Panc1 (cell line): ENCODE data around the gene WIPF2. TPM values are rescaled to one million over a fixed set of nuclear protein-coding genes. Genes with fewer than 3 reads are reported as not detected.

Experiments used
- ATAC-seq: fragments of 200-7000 bp; cut with Tn5 transposase; 2 replicates; pipeline ENCODE4 v1.9.1; 2020; ENCODE audit warnings: mild to moderate bottlenecking, moderate library complexity
- BruUV-seq: library from RNA; stranded (reverse); fragments of 400-500 nt; replicated peaks from 2 replicates; lab custom pipeline; 2021; lab: Mats Ljungman, UMichigan
- CTCF ChIA-PET: fragments of 300-600 bp; sonication (Branson Sonifier 250); formaldehyde crosslinking; loops from one replicate; lab custom pipeline; 2022; ENCODE audit warnings: antibody characterized with exemption; lab: Charles Lee
- POLR2A ChIA-PET: fragments of 300-600 bp; sonication (Branson Sonifier 250); formaldehyde crosslinking; loops from one replicate; lab custom pipeline; 2022; ENCODE audit warnings: antibody characterized with exemption; lab: Charles Lee
- DNase-seq: peaks from one replicate; pipeline ENCODE4 v3.0.0-alpha.2; 2010; ENCODE audit warnings: low read depth, low spot score
- H3K27ac ChIP-seq: 2 replicates; pipeline ENCODE4 v1.5.1; 2011; ENCODE audit warnings: mild to moderate bottlenecking, low read length, inconsistent platforms
- H3K27me3 ChIP-seq: fragments of 200-500 bp; sonication (Bioruptor generic); 2 replicates; pipeline ENCODE4 v1.6.0; 2014; ENCODE audit warnings: low read length, inconsistent platforms; ENCODE audit not compliant: control insufficient read depth, insufficient read depth
- H3K36me3 ChIP-seq: fragments of 200-500 bp; sonication (Bioruptor generic); 2 replicates; pipeline ENCODE4 v1.5.1; 2014; ENCODE audit warnings: inconsistent platforms, mild to moderate bottlenecking, low read length, moderate library complexity; ENCODE audit not compliant: control insufficient read depth, insufficient read depth
- H3K4me1 ChIP-seq: 2 replicates; pipeline ENCODE4 v1.5.1; 2011; ENCODE audit warnings: inconsistent platforms, mild to moderate bottlenecking, low read length, moderate library complexity; ENCODE audit not compliant: control insufficient read depth, insufficient read depth
- H3K4me3 ChIP-seq, 2 experiments: 2 replicates each; pipeline ENCODE4 v1.5.1; 2011 to 2012; ENCODE audit warnings: low read depth in 2 of 2, low read length in 2 of 2, mild to moderate bottlenecking in 2 of 2, inconsistent platforms in 1 of 2, moderate library complexity in 1 of 2
- H3K9me3 ChIP-seq: fragments of 200-500 bp; sonication (Bioruptor generic); 2 replicates; pipeline ENCODE4 v1.5.1; 2014; ENCODE audit warnings: low read depth, mild to moderate bottlenecking, inconsistent platforms, low read length, moderate library complexity; ENCODE audit not compliant: control insufficient read depth, insufficient read depth
- POLR2AphosphoS5 ChIP-seq: IDR thresholded peaks from 2 replicates; pipeline ENCODE4 v1.6.1; 2012; ENCODE audit warnings: mild to moderate bottlenecking, low read depth, low read length, moderate library complexity
- SIN3A ChIP-seq: IDR thresholded peaks from 2 replicates; pipeline ENCODE4 v1.6.1; 2012; ENCODE audit warnings: low read depth, mild to moderate bottlenecking, low read length, moderate library complexity, borderline replicate concordance; ENCODE audit not compliant: insufficient read depth
- TCF7L2 ChIP-seq: IDR thresholded peaks from 2 replicates; pipeline ENCODE4 v1.6.1; 2011; ENCODE audit warnings: mild to moderate bottlenecking, low read depth, low read length, inconsistent platforms
- in situ Hi-C: cut with HindIII; loops from 2 replicates; pipeline ENCODE4 v1.10.0; 2016; ENCODE audit warnings: low sequenced_read_pairs, low pct_unique_long_range_greater_than_20kb
- intact Hi-C: fragments of 100-400 bp; cut with micrococcal nuclease; formaldehyde crosslinking; loops from one replicate; pipeline ENCODE4 v1.10.0; 2022; ENCODE audit not compliant: unreplicated experiment
- total RNA-seq: library from RNA; stranded (reverse); gene quantifications from one replicate; pipeline ENCODE4 v1.2.1, GENCODE V29; 2021; ENCODE audit not compliant: unreplicated experiment
- TF ChIP-seq, protein P1 (sequence below): fragments of 450-650 bp; IDR thresholded peaks from 2 replicates; pipeline ENCODE4 v1.5.1; 2017; ENCODE audit warnings: mild to moderate bottlenecking
- TF ChIP-seq, protein P2 (sequence below), 2 experiments: IDR thresholded peaks; 2 replicates each; pipeline ENCODE4 v1.6.1; 2011 to 2012; ENCODE audit warnings: low read depth in 2 of 2, control low read depth in 1 of 2, low read length in 1 of 2, mild to moderate bottlenecking in 1 of 2, moderate library complexity in 1 of 2; ENCODE audit not compliant: insufficient read depth in 1 of 2

WIPF2 gene
- total RNA-seq, 1 experiment from 2014 or later = 45.9 TPM

DNA sequence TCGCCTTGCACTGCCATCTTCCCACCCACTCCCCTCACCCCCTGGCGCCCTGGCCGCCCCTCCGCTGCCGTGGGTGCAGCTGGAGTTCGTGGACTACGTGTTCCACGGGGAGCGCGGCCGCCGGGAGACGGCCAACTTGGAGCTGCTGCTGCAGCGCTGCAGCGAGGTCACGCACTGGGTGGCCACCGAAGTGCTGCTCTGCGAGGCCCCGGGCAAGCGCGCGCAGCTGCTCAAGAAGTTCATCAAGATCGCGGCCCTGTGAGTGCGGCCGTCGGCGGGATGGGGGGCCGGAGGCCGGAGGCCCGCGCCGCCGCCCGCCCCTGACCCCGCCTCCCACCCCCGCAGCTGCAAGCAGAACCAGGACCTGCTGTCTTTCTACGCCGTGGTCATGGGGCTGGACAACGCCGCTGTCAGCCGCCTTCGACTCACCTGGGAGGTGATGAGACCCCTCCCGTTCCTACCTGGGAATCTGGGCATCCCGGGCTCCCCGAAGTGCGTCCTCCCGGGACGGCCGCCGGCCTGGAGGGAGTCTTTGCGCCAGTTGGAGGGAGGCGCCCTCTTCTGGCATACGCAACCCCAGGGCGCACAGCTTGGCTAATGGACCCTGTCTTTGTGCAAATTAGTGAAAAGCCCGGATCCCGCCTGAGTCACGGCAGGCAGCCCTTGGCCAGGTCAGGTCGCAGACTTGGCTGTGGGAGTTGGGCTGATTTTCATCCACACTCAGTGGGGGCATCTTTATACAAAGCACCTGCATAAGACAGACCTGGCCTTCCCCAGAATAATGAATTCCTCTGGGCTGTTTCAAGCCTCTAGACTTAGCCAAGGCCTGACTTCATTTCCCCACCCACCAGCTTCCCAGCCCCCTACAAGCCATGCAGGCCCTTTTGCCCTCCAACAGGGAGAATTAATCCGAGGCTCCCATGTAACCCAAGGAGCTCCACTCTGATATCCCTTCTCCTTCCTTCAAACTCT is 27.6 kb upstream of the WIPF2 start:
- intact Hi-C loops = no loop called here
- no peaks in the 10 kb centered on the region for H3K27me3 ChIP-seq
- H3K36me3 ChIP-seq = no peaks in the 10 kb centered on the region
- DNase-seq (no peak), ATAC-seq (peak; percentile 82)
- in situ Hi-C loops = no loop called here
- H3K4me1 ChIP-seq = 0 out of 2 replicates have a peak, but pooled peaks cover 5% of the 10 kb centered on the region
- no peak overlapping the region; the same call in 1 of the 2 replicates for H3K27ac ChIP-seq
- peak overlapping the region; percentile 38 to 56 for H3K4me3 ChIP-seq
- ChIA-PET CTCF (interaction anchor here (0.6 to 1.7 kb wide), 6 partner anchors 12 to 1312 kb away, joined by 3 to 11 read pairs (median 6); no protein-coding TSS in a partner anchor), POLR2A (interaction anchor here (0.7 kb wide), 1 partner anchor 16 kb away, joined by 3 read pairs; no protein-coding TSS in a partner anchor)
- H3K9me3 ChIP-seq = no peaks in the 10 kb centered on the region
- BruUV-seq = no TSS peak
- TF ChIP-seq SIN3A (0 out of 2 replicates have a peak, but pooled peaks have one; percentile 38), TCF7L2 (no peak), POLR2AphosphoS5 (no peak)
- TF ChIP-seq, protein P1, sequence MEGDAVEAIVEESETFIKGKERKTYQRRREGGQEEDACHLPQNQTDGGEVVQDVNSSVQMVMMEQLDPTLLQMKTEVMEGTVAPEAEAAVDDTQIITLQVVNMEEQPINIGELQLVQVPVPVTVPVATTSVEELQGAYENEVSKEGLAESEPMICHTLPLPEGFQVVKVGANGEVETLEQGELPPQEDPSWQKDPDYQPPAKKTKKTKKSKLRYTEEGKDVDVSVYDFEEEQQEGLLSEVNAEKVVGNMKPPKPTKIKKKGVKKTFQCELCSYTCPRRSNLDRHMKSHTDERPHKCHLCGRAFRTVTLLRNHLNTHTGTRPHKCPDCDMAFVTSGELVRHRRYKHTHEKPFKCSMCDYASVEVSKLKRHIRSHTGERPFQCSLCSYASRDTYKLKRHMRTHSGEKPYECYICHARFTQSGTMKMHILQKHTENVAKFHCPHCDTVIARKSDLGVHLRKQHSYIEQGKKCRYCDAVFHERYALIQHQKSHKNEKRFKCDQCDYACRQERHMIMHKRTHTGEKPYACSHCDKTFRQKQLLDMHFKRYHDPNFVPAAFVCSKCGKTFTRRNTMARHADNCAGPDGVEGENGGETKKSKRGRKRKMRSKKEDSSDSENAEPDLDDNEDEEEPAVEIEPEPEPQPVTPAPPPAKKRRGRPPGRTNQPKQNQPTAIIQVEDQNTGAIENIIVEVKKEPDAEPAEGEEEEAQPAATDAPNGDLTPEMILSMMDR = peak; percentile 85

DNA sequence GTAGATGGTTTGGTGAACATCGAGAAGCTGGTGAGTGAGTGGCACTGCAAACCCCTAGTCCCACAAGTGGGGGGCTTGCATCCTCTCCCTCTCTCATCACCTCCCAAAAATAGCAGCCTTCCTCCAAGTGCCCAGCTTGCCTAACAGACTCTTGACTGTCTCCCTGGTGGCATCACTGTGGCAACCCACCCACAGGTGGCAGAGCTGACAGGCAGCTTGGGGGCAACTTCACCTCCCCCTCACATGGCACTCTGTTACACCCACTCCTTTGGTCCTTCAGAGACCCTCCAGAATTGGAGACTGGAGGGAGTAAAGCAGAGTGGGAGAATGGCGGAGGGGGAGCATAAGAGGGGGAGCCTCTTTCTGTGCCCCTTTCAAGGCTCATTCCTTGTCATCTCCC is 26.1 kb upstream of the WIPF2 start:
- TF ChIP-seq POLR2AphosphoS5 = no peak
- no peak for TF ChIP-seq TCF7L2
- TF ChIP-seq, protein P1 = no peak
- TF ChIP-seq, protein P2, sequence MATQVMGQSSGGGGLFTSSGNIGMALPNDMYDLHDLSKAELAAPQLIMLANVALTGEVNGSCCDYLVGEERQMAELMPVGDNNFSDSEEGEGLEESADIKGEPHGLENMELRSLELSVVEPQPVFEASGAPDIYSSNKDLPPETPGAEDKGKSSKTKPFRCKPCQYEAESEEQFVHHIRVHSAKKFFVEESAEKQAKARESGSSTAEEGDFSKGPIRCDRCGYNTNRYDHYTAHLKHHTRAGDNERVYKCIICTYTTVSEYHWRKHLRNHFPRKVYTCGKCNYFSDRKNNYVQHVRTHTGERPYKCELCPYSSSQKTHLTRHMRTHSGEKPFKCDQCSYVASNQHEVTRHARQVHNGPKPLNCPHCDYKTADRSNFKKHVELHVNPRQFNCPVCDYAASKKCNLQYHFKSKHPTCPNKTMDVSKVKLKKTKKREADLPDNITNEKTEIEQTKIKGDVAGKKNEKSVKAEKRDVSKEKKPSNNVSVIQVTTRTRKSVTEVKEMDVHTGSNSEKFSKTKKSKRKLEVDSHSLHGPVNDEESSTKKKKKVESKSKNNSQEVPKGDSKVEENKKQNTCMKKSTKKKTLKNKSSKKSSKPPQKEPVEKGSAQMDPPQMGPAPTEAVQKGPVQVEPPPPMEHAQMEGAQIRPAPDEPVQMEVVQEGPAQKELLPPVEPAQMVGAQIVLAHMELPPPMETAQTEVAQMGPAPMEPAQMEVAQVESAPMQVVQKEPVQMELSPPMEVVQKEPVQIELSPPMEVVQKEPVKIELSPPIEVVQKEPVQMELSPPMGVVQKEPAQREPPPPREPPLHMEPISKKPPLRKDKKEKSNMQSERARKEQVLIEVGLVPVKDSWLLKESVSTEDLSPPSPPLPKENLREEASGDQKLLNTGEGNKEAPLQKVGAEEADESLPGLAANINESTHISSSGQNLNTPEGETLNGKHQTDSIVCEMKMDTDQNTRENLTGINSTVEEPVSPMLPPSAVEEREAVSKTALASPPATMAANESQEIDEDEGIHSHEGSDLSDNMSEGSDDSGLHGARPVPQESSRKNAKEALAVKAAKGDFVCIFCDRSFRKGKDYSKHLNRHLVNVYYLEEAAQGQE (IDR thresholded peaks at IDR 0.05; ENCODE audit: insufficient read depth in 1 of 2, low read depth in 2 of 2, low read length in 1 of 2) = no peak
- no peak for TF ChIP-seq SIN3A
- Histone ChIP-seq H3K4me3 (no peak overlapping the region), H3K27me3 (no peaks in the 10 kb centered on the region), H3K36me3 (no peaks in the 10 kb centered on the region), H3K9me3 (no peaks in the 10 kb centered on the region), H3K4me1 (0 out of 2 replicates have a peak, but pooled peaks cover 5% of the 10 kb centered on the region), H3K27ac (no peak overlapping the region)
- DNase-seq (no peak), ATAC-seq (no peak)
- ChIA-PET CTCF (interaction anchor here (0.6 to 0.7 kb wide), 2 partner anchors 42 to 159 kb away, joined by 3 to 7 read pairs; no protein-coding TSS in a partner anchor), POLR2A (interaction anchor here (0.6 kb wide), 1 partner anchor 10 kb away, joined by 3 read pairs; no protein-coding TSS in a partner anchor)
- BruUV-seq = no TSS peak
- intact Hi-C loops = no loop called here
- in situ Hi-C loops = no loop called here
